KG1 (cell line): ENCODE results near the gene CELA3B.
"Not testable (repeated sequence)": the region's sequence is repeated elsewhere in the genome, so short reads cannot be mapped to it uniquely, and the experiment has no call there.

Source experiments
- DNase-seq: peaks from one replicate; lab custom pipeline; 2025; lab: John Stamatoyannopoulos, UW

The CELA3B gene

GRCh38 chr1:21975296-21975695 is 1.5 kb upstream of the CELA3B start:
- not testable (repeated sequence) for DNase-seq

- DNase-seq = not testable (repeated sequence)
These were observed 1.4 kb downstream of the CELA3B start for GRCh38 chr1:21978209-21978608.

- DNase-seq = not testable (repeated sequence)
These were observed 3.8 kb downstream of the CELA3B start for GRCh38 chr1:21980515-21981220.

GRCh38 chr1:21981253-21981652 is 4.4 kb downstream of the CELA3B start:
- not testable (repeated sequence) for DNase-seq

- not testable (repeated sequence) for DNase-seq
These were observed 5.3 kb downstream of the CELA3B start for GRCh38 chr1:21982122-21982521.

GRCh38 chr1:21983539-21983938 is 6.7 kb downstream of the CELA3B start:
- DNase-seq = not testable (repeated sequence)

- DNase-seq = not testable (repeated sequence)
These were observed 9.1 kb downstream of the CELA3B start for GRCh38 chr1:21985893-21986292.

- not testable (repeated sequence) for DNase-seq
These were observed 9.6 kb downstream of the CELA3B start for GRCh38 chr1:21986386-21986785.

- not testable (repeated sequence) for DNase-seq
These were observed 13.0 kb downstream of the CELA3B start for GRCh38 chr1:21989672-21990393.

- DNase-seq = not testable (repeated sequence)
These were observed 15.4 kb downstream of the CELA3B start for GRCh38 chr1:21992186-21992585.

- not testable (repeated sequence) for DNase-seq
These were observed 17.9 kb downstream of the CELA3B start for GRCh38 chr1:21994716-21995115.

GRCh38 chr1:21996663-21996970 is 19.8 kb downstream of the CELA3B start:
- not testable (repeated sequence) for DNase-seq

GRCh38 chr1:21997891-21998623 is 21.2 kb downstream of the CELA3B start:
- not testable (repeated sequence) for DNase-seq

- DNase-seq = not testable (repeated sequence)
These were observed 21.9 kb downstream of the CELA3B start for GRCh38 chr1:21998624-21999294.

GRCh38 chr1:21999645-22000044 is 22.8 kb downstream of the CELA3B start:
- DNase-seq = not testable (repeated sequence)

- no peak for DNase-seq
These were observed 24.6 kb downstream of the CELA3B start, which contains the start of gene CELA3A for GRCh38 chr1:22001409-22001808. CELA3A (plus strand) TSS chr1:22001657; CDS start chr1:22001675, 18 bp downstream.

- not testable (repeated sequence) for DNase-seq
These were observed 25.6 kb downstream of the CELA3B start for GRCh38 chr1:22002461-22002860.

GRCh38 chr1:22002875-22003274 is 26.1 kb downstream of the CELA3B start:
- DNase-seq = not testable (repeated sequence)

- not testable (repeated sequence) for DNase-seq
These were observed 27.1 kb downstream of the CELA3B start for GRCh38 chr1:22003959-22004358.

GRCh38 chr1:22005261-22006149 is 28.7 kb downstream of the CELA3B start:
- DNase-seq = not testable (repeated sequence)

GRCh38 chr1:22006736-22007135 is 29.9 kb downstream of the CELA3B start:
- not testable (repeated sequence) for DNase-seq
